Measurements from ENCODE around the gene TCF3.

- TF ChIP-seq, protein P1, sequence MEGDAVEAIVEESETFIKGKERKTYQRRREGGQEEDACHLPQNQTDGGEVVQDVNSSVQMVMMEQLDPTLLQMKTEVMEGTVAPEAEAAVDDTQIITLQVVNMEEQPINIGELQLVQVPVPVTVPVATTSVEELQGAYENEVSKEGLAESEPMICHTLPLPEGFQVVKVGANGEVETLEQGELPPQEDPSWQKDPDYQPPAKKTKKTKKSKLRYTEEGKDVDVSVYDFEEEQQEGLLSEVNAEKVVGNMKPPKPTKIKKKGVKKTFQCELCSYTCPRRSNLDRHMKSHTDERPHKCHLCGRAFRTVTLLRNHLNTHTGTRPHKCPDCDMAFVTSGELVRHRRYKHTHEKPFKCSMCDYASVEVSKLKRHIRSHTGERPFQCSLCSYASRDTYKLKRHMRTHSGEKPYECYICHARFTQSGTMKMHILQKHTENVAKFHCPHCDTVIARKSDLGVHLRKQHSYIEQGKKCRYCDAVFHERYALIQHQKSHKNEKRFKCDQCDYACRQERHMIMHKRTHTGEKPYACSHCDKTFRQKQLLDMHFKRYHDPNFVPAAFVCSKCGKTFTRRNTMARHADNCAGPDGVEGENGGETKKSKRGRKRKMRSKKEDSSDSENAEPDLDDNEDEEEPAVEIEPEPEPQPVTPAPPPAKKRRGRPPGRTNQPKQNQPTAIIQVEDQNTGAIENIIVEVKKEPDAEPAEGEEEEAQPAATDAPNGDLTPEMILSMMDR (IDR thresholded peaks at IDR 0.05) = no peak
- TF ChIP-seq POLR2A (IDR thresholded peaks at IDR 0.05) = no peak
Observed at GRCh38 chr19:1611353-1611752, 41.1 kb downstream of the TCF3 start.

All from adrenal gland (tissue), 5 donors.